Right lung (tissue), 5 donors: ENCODE measurements around the gene PLEKHJ1. TPM values are rescaled to one million over a fixed set of nuclear protein-coding genes. Genes with fewer than 3 reads are reported as not detected.
"Not testable (repeated sequence)": the region's sequence is repeated elsewhere in the genome, so short reads cannot be mapped to it uniquely, and the experiment has no call there.

Source experiments
- DNase-seq, 2 donors: peaks; one replicate each; pipeline ENCODE4 v3.0.0-alpha.2; 2013
- polyA plus RNA-seq, 5 donors: library from polyadenylated mRNA; unstranded; fragments of 120-200 nt; gene quantifications; one replicate each; pipeline versions ENCODE4 v1.2.1 to v1.2.3, GENCODE V29; 2013; ENCODE audit warnings: inconsistent platforms in 1 of 5, low replicate concordance in 1 of 5; ENCODE audit not compliant: insufficient read length in 5 of 5, insufficient read depth in 1 of 5

PLEKHJ1 gene
- polyA plus RNA-seq, 5 donors = 39.5 to 76.7 (median 50.7) TPM

- no peak for DNase-seq
These were observed 34.5 kb downstream of the PLEKHJ1 start for GRCh38 chr19:2201473-2202148.

- not testable (repeated sequence) for DNase-seq
These were observed 35.4 kb downstream of the PLEKHJ1 start for GRCh38 chr19:2200624-2201294.

GRCh38 chr19:2199861-2200623 is 36.1 kb downstream of the PLEKHJ1 start:
- no peak for DNase-seq

DNA sequence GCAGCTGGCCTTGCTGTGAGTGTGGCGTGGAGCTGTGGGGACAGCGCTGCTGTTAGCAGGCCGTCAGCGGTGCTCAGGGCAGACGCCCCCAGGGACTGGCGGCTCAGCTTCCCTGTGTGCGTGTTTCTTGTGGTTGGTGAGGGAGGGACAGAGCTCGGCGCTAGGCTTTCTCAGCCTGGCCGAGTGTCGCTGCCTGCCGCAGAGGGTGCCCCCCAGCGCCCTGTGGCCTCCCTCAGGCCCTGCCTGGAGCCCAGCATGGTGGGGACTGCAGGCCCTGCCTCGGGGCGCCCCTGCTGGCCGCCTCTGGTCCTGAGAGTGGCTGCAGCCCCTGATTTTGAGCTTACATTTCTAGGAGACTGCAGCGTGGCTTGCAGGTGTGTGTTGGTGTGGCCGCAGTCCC is 36.9 kb downstream of the PLEKHJ1 start:
- DNase-seq = no peak

- DNase-seq = no peak
These were observed 37.8 kb downstream of the PLEKHJ1 start for GRCh38 chr19:2198317-2198716.

DNA sequence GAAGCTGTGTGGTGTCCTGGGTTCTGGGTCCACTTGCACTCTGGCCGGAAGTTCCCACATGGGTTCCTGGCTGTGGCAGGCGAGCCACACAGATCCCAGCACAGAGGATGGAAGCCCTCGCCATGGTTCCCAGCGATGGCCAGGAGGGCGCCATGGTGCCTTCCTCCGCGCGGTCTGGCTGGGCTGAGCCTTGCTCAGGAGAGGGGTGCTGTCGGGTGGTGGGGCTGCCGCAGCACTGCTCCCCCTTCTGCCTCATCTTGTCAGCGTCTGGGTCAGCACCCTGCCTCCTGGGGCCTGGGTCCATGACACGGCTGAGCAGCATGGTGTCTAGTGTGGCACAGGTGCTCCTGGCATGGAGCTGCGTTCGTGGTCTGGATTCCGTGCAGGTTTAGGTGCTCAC is 38.9 kb downstream of the PLEKHJ1 start:
- DNase-seq = no peak

DNA sequence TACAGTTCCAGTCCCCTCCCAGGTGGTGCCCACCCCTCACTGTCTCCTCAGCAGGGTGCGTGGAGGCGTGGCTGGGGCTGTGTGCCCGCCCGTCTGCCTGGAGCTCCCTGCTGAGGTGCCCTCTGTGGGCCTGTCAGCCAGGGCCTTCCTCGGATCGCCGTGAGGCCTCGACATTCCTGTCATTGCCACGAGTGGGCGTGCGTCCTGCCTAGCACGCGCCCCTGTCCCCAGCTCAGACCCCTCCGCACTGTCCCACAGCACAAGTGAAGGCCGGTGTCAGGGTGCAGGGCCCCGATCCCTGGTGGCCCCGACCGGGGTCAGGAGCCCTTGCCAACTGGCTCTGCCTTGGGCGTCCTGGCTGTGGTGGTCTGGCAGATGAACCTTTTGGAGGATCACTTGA is 40.2 kb downstream of the PLEKHJ1 start:
- no peak for DNase-seq

DNA sequence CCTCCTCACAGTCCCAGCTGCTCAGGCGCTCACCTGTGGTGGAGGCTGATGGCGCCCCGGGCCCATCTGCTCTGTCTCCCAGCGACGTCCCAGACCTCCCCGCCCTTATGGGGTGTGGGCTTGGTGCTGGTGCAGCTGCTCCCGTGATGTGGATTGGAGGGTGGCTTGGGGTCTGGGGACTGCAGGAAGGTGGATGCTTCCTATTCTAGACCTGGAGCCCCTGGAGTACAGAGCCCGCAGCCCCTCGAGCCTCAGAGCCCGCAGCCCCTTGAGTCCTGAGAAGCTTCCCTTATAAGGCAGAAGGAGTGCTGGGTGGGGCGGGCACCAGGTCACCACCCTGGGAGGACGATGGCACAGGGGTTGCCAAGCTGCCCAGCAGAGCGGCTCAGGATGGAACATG is 40.8 kb downstream of the PLEKHJ1 start:
- DNase-seq = no peak

GRCh38 chr19:2194513-2195078 is 41.5 kb downstream of the PLEKHJ1 start:
- no peak for DNase-seq

GRCh38 chr19:2193807-2194206 is 42.3 kb downstream of the PLEKHJ1 start:
- DNase-seq = no peak

DNA sequence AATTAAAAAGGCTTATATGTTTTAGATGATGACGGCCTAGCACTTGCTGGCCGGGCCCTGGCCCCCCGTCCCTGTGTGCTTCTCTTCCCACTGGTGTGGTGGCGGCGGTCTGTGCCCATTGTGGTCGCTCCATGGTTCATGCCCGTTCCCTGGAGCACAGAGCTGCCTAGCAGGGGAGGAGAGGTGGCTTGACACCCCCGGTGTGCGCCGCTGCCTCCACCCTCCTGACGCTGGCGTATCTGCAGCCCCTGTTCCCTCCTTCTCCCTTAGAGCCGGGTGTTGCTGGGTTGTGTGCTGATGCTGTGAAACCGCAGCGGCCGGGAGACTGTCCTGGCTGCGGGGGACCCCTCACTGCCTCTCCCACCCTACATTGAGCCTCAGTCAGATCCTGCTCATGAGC is 43.3 kb downstream of the PLEKHJ1 start:
- DNase-seq = no peak

DNA sequence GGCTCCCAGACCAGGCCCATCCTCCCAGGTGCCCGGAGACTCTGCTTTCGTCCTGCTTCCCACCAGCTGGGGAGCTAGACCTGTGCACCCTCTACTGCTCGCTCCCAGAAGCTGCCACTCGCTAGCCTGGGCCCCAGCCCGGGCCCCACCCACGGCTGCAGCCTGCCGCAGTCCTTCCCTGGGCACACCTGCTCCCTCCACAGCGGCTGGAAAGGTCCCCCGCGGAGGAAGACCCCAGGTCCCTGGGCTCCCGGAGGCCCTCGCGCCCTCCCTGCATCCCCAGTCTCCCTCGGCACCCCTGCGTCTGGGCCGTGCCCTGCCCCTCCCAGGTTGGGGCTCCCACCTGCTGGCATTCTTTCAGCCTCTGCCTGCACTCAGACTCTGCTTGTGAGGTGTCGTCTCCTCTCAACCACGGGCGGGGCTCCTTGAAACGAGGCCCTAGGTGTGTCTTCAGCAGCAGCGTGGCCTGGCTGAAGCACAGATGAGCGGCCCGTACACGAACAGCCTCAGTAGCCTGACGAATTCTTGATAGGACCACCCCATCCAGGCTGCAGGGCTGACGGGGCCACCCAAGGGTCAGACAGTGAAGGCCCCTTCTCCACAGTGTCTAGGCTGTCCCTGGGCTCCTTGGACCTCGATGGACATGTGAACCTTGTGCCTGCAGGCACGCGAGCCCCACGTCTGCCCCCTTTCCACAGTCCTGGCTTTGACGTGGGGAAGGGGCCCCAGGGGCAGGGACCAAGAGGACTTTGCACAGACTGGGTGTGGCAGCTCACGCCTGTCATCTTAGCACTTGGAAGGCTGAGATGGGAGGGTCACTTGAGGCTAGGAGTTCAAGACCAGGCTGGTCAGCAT is 44.4 kb downstream of the PLEKHJ1 start:
- no peak for DNase-seq

DNA sequence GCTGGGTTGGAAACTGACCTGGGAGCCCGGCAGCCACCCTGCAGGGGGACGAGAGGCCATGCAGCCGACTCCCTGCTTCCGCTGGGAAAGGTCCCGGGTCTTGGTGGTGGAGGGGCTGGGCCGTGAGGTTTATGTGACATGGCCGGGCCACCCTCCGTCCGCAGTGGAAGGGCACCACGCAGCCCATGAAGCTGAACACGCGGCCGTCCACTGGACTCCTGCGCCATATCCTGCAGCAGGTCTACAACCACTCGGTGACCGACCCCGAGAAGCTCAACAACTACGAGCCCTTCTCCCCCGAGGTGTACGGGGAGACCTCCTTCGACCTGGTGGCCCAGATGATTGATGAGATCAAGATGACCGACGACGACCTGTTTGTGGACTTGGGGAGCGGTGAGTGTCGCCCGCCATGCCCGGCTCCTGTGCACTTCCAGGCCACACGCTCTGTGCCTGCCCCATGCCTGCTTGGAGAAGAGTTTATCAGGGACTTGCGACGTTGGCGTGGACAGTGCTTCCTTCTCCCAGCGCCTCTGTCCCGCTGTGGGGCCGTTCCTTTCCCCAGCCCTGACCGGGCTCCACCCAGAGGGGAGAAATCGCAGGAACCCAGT is 45.2 kb downstream of the PLEKHJ1 start:
- no peak for DNase-seq

GRCh38 chr19:2189880-2190279 is 46.2 kb downstream of the PLEKHJ1 start:
- no peak for DNase-seq

DNA sequence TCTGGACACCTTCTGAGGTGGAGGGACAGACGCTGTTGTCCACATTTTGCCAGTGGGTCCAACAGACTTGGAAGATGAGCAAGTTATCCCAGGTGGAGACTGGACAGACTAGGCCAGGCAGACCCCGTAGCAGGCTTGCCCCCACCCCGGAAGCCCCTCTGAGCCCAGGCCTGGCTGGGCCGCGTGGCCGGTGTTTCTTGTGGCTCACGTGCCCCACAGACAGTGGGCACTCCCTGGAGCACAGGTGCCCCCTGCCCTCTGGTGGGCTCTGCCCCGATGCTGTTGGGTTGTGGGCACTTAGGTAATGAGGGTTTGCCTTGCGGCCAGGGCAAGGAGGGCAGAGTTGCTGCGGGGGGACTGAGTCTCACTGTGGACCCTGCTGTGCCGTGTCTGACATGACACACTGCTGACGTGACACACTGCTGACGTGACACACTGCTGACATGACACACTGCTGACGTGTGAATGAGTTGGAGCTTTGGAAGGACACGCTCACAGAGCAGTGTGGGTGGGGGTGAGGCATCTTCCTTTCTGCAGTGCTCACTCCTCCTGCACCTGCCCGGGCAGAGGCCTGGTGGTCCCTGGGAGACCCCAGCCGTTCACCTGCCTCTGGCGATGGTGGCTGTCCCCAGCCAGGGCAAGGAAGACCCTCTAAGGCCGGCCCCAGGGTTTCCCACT is 47.3 kb downstream of the PLEKHJ1 start:
- no peak for DNase-seq

DNA sequence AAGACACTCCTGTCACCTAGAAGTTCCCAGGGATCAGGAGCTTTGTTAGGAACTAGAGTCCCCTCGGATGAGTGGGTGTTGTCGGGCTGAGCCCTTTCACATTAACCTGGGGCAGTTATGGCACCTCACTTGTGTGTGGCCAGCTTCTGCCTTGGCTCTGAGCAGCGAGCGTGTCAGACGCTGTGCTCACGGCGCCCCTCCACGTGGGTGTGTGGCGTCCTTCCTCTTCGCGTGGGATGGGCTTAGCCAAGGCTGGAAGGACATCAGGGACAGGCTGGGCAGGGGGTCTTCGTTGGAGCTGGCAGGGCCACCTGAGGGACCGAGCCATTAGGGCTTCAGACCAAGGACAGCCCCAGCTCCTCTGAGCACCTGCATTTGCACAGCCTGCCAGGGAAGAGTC is 49.0 kb downstream of the PLEKHJ1 start:
- DNase-seq = no peak

DNA sequence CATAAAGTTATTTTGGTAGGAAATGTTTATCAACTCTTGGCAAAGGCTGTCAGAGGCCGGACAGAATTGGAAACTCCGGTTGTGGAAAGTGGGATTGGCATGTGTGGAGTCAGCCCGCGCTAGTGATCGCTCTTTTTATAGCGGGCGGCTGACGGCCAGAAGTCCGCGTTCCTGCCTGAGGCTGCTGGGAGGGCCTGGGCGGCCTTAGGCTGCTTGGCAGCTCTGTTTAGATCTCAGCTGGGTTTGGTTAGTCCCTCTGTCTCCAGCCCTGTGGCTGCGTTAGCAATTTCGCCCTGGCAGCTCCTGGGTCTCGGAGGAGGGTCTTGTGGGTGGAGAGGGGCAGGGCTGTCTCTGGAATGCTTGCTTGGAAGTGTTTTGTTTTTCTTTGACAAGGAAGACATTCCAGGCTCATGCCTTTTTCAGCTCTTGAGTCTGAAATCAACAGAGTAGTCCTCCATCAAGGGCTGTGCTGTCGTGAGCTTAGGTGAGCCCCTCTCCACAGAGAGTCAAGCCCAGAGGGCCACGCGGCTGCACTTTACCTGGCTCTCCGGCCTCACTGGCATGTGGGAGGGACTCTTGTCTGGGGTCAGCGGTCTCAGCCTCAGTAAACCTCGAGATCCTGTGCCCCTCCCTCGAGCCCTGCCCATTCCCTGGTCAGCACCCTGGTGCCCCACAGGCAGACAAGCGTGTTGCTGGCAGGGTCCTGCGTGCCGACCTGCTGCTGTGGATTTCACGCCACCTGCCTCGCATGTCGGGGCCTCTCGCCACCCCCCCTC is 49.9 kb downstream of the PLEKHJ1 start:
- DNase-seq = peak; percentile 81 to 85

GRCh38 chr19:2185734-2186070 is 50.4 kb downstream of the PLEKHJ1 start:
- no peak for DNase-seq

DNA sequence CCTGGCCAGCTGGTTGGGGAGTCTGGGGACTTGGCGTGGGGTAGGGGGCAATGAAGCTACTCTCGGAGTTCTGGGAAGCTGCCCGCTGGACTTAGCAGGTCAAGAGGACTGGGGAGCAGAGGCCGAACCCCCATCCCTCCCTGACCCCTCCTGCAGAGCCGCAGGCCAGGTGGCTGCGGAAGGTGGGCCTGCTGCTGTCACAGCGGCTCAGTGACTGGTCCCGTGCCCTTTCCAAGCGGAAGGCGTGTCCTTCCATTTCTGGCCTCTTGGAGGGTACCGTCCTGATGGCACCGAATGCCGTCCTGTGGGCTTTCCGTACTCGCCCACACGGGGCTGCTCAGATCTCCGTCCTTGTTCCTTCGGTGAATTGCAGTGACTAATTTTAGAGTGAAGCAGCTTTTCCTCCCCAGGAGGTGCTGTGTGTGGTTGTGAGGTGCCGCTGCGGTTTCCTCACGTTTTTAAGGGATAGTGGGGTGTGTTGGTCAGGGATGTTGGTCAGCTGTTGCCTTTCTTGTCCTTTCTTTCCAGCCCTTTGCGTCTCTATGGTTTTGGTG is 51.6 kb downstream of the PLEKHJ1 start:
- DNase-seq = no peak
